GM12873 (cell line): ENCODE measurements around the gene LCORL.

Source experiments
- CTCF ChIP-seq: IDR thresholded peaks from 2 replicates; pipeline ENCODE4 v1.5.1; 2012; ENCODE audit warnings: low read depth, mild to moderate bottlenecking, moderate library complexity, low read length, control low read depth; ENCODE audit not compliant: insufficient read depth; ENCODE audit errors: missing control alignments

Gene LCORL

GRCh38 chr4:18034099-18034498 is 12.5 kb upstream of the LCORL start:
- TF ChIP-seq CTCF: no peak

GRCh38 chr4:18033111-18034085 is 11.8 kb upstream of the LCORL start:
- TF ChIP-seq CTCF: no peak

- TF ChIP-seq CTCF: no peak
Measured at GRCh38 chr4:18025288-18025687, 3.7 kb upstream of the LCORL start.

- no peak for TF ChIP-seq CTCF
Measured at GRCh38 chr4:18022572-18023050, 1.1 kb upstream of the LCORL start.

- no peak for TF ChIP-seq CTCF
Measured at GRCh38 chr4:18021470-18021719, 160 bp downstream of the LCORL start.

GRCh38 chr4:18020671-18021469 is 685 bp downstream of the LCORL start:
- no peak for TF ChIP-seq CTCF

GRCh38 chr4:18020145-18020670 is 1.3 kb downstream of the LCORL start:
- no peak for TF ChIP-seq CTCF
